GM18519 (cell line): Measurements from ENCODE around the gene TDRD10.

Experiments
- ATAC-seq: cut with Tn5 transposase; IDR thresholded peaks from one replicate; pipeline ENCODE4 v1.9.1; 2021; ENCODE audit warnings: mild to moderate bottlenecking, moderate library complexity; ENCODE audit not compliant: unreplicated experiment, low FRiP score

Gene TDRD10

GRCh38 chr1:154502066-154502743 is at the start of gene TDRD10, which contains the start of gene SHE:
Gene TDRD10 (plus strand): TSS chr1:154502219. CDS start chr1:154506904, 4,685 bp downstream.
Gene SHE (minus strand): TSS chr1:154502412. CDS start chr1:154502026, 386 bp downstream.
- no peak for ATAC-seq

GRCh38 chr1:154453161-154453560 is 48.9 kb upstream of the TDRD10 start:
- no peak for ATAC-seq

- no peak for ATAC-seq
Measured at GRCh38 chr1:154453574-154454352, 48.3 kb upstream of the TDRD10 start.

- no peak for ATAC-seq
Measured at GRCh38 chr1:154454386-154455120, 47.5 kb upstream of the TDRD10 start.

- ATAC-seq, result no peak
Measured at GRCh38 chr1:154456631-154457030, 45.4 kb upstream of the TDRD10 start.

- no peak for ATAC-seq
Measured at GRCh38 chr1:154459080-154459479, 42.9 kb upstream of the TDRD10 start.

GRCh38 chr1:154460695-154461260 is 41.2 kb upstream of the TDRD10 start:
- no peak for ATAC-seq

- ATAC-seq, result no peak
Measured at GRCh38 chr1:154463512-154463990, 38.5 kb upstream of the TDRD10 start.

- ATAC-seq, result no peak
Measured at GRCh38 chr1:154465621-154466195, 36.3 kb upstream of the TDRD10 start.

GRCh38 chr1:154466206-154466605 is 35.8 kb upstream of the TDRD10 start:
- ATAC-seq, result no peak

- no peak for ATAC-seq
Measured at GRCh38 chr1:154466921-154467417, 35.0 kb upstream of the TDRD10 start.

- ATAC-seq, result no peak
Measured at GRCh38 chr1:154467434-154468102, 34.5 kb upstream of the TDRD10 start.

GRCh38 chr1:154468535-154469250 is 33.3 kb upstream of the TDRD10 start:
- ATAC-seq, result no peak

GRCh38 chr1:154469844-154470560 is 32.0 kb upstream of the TDRD10 start:
- no peak for ATAC-seq

GRCh38 chr1:154471304-154471703 is 30.7 kb upstream of the TDRD10 start:
- ATAC-seq, result no peak

- ATAC-seq, result no peak
Measured at GRCh38 chr1:154474802-154475201, 27.2 kb upstream of the TDRD10 start.

GRCh38 chr1:154476791-154477190 is 25.2 kb upstream of the TDRD10 start:
- ATAC-seq, result no peak

- no peak for ATAC-seq
Measured at GRCh38 chr1:154478013-154478412, 24.0 kb upstream of the TDRD10 start.
